Measurements from ENCODE around the gene GRID1.
"Not testable (repeated sequence)": the region's sequence is repeated elsewhere in the genome, so short reads cannot be mapped to it uniquely, and the experiment has no call there.

Gene GRID1

GRCh38 chr10:85734791-85735190 is 631.8 kb downstream of the GRID1 start:
- DNase-seq (ENCODE audit: low read depth), result no peak
- TF ChIP-seq, protein P1, sequence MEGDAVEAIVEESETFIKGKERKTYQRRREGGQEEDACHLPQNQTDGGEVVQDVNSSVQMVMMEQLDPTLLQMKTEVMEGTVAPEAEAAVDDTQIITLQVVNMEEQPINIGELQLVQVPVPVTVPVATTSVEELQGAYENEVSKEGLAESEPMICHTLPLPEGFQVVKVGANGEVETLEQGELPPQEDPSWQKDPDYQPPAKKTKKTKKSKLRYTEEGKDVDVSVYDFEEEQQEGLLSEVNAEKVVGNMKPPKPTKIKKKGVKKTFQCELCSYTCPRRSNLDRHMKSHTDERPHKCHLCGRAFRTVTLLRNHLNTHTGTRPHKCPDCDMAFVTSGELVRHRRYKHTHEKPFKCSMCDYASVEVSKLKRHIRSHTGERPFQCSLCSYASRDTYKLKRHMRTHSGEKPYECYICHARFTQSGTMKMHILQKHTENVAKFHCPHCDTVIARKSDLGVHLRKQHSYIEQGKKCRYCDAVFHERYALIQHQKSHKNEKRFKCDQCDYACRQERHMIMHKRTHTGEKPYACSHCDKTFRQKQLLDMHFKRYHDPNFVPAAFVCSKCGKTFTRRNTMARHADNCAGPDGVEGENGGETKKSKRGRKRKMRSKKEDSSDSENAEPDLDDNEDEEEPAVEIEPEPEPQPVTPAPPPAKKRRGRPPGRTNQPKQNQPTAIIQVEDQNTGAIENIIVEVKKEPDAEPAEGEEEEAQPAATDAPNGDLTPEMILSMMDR (IDR thresholded peaks at IDR 0.05; ENCODE audit: low read length, missing control alignments), result no peak
- no peak overlapping the region for H3K4me3 ChIP-seq (replicated peaks; ENCODE audit: low read depth, low read length)

- DNase-seq (ENCODE audit: low read depth), result no peak
- TF ChIP-seq, protein P1 (IDR thresholded peaks at IDR 0.05; ENCODE audit: low read length, missing control alignments), result no peak
- H3K4me3 ChIP-seq (replicated peaks; ENCODE audit: low read depth, low read length), result no peak overlapping the region
Observed at GRCh38 chr10:85724215-85724614, 642.4 kb downstream of the GRID1 start.

DNA sequence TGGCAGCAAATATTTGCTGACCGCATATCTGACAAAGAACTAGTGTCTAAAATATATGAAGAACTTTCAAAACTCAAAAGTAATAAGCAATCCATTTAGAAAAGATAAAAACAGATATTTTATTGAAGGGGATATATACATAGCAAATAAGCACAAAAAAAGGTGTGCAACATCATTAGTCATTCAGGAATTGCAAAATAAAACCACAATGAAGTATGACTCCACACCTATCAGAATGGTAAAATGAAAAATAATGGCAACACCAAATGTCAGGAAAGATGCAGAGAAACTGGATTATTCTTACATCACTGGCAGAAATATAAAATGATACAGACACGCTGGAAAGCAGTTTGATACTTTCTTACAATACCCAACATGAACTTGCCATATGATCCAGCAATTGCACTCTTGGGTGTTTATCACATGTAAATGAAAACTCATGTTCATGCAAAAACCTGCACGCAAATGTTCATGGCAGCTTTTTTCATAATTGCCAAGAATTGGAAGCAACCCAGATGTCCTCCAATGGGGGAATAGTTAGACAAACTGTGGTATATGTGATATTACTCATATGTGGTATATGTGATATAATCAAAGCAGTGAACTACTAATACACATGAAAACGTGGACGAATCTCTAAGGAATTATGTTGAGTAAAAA is 645.5 kb downstream of the GRID1 start:
- DNase-seq (ENCODE audit: low read depth), result no peak
- no peak overlapping the region for H3K4me3 ChIP-seq (replicated peaks; ENCODE audit: low read depth, low read length)
- TF ChIP-seq, protein P1 (IDR thresholded peaks at IDR 0.05; ENCODE audit: low read length, missing control alignments), result no peak

DNA sequence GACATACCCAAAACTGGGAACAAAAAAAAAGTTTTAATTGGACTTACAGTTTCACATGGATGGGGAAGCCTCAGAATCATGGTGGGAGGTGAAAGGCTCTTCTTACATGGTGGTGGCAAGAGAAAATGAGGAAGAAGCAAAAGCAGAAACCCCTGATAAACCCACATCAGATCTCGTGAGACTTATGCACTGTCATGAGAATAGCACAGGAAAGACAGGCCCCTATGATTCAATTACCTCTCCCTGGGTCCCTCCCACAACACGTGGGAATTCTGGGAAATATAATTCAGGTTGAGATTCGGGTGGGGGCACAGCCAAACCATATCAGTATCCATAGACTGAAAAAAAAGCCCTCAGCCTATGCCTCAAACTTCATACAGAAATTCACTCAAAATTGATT is 647.2 kb downstream of the GRID1 start:
- H3K4me3 ChIP-seq (replicated peaks; ENCODE audit: low read depth, low read length), result no peak overlapping the region
- TF ChIP-seq, protein P1 (IDR thresholded peaks at IDR 0.05; ENCODE audit: low read length, missing control alignments), result no peak
- no peak for DNase-seq (ENCODE audit: low read depth)

DNA sequence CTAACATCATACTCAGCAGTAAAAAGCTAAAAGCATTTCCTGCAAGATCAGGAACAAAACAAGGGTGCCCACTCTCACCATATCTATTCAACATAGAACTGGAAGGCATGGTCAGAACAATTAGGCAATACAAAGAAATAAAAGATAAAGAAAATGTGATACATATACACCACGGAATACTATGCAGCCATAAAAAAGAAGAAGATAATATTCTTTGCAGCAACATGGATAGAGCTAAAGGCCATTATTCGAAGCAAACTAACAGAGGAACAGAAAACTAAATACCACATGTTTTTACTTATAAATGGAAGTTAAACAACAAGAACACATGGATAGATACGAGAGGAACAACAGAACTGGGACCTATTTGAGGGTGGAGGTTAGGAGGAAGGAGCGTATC is 652.7 kb downstream of the GRID1 start:
- DNase-seq (ENCODE audit: low read depth), result no peak
- no peak overlapping the region for H3K4me3 ChIP-seq (replicated peaks; ENCODE audit: low read depth, low read length)
- TF ChIP-seq, protein P1 (IDR thresholded peaks at IDR 0.05; ENCODE audit: low read length, missing control alignments), result no peak

- no peak overlapping the region for H3K4me3 ChIP-seq (replicated peaks; ENCODE audit: low read depth, low read length)
- no peak for DNase-seq (ENCODE audit: low read depth)
- TF ChIP-seq, protein P1 (IDR thresholded peaks at IDR 0.05; ENCODE audit: low read length, missing control alignments), result no peak
Observed at GRCh38 chr10:85702768-85703167, 663.8 kb downstream of the GRID1 start.

- not testable (repeated sequence) for DNase-seq (ENCODE audit: low read depth); H3K4me3 ChIP-seq (replicated peaks; ENCODE audit: low read depth, low read length)
Observed at GRCh38 chr10:85699066-85699465, 667.5 kb downstream of the GRID1 start.

Measured in fibroblast of pulmonary artery (primary cell).